GM21723 (cell line): ENCODE data around the gene LHPP.
"Not testable (repeated sequence)": the region's sequence is repeated elsewhere in the genome, so short reads cannot be mapped to it uniquely, and the experiment has no call there.

ENCODE experiments used
- ATAC-seq: cut with Tn5 transposase; IDR thresholded peaks from one replicate; pipeline ENCODE4 v1.9.1; 2021; ENCODE audit warnings: mild to moderate bottlenecking, moderate library complexity; ENCODE audit not compliant: unreplicated experiment

The LHPP gene

DNA sequence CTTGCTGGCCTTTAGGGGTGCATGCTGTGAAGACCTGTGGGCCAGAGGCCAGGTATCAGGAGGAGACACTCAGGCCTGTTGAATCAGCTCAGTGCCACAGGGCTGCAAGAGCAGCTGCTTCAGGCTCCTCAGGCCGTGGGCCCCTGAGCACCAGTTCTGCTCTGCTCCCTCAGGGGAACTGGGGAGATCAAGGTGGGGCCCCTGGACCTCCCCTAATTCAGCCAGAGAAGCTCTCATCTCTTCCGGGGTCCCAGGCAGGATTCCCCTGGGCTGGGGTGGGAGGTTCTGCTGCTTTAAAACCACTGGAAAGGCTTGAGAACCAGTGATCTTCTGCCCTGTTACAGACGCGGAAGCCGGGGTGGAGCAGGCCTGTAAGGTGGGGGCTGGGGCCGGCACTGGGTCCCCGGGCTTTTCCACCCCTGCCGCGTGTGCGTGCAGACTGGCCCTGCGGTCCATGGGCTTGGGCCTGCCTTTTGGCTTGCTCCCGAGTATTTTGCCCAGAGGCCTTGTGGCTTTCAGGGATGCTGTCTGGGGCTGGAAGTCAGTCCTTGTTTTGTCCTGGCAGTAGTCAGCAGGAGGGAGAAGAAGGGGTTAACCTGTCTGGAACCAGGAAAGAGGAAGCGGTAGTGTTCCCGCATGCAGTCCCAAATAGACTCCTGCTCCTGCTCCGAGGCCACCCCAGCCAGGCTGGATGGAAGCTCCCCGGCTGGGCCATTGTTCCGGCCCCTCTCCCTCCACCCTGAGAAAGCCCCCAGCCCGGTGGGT, 74.3 kb downstream of the LHPP start:
- ATAC-seq = no peak

DNA sequence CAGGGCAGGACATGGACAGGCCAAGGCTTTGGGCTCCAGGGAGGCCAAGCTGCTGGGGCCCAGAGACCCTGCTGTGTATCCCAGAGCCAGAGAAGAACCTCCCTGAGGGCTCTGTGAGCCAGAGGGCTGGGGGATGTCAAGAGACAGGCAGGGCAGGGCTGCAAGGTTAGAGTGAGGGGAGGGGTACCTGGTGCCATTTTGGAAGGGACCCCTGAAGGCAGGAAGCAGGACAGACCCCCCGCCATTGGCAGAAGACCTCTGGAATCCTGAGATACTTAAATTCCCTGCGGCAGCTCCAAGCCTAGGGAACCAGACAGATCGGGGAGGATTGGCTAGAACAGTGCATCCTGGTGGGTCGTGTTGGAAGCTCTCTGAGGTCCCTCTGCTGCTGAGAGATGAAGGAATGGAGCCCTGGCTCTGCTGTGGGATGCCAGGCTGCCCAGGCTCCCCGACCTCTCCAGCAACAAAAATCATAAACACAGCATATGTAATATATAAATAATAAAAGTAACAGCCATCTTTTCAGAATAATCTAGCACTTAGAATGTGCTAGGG, 75.0 kb downstream of the LHPP start:
- ATAC-seq = no peak

DNA sequence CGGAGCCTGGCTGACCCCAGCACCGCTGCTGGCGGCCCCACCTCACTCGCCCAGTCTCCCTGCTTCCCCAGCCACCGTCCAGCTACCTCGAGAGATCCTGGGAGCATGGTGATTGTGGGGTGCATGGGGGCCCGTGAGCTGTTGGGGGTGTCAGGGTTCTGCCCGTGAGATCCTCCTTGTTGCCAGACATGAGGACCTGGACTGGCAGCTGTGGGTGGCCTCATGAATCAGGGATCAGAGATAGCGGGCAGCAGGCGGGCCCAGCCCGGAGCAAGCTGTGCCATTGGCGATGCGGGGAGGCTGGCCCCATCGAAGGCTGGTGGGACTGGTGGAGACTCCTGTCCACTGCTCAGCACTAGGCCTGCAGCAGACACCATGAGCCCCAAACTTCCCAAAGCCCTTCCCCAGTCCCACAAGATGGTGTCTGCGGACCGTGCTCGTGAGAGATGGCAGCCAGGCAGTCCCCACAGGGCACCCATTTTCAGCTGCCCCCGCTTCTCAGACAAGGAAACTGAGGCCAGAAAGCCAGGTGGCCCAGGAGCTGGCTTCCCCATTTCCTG, 75.6 kb downstream of the LHPP start:
- ATAC-seq = no peak

- ATAC-seq = no peak
Measured at GRCh38 chr10:124537891-124538290, 76.3 kb downstream of the LHPP start.

- ATAC-seq = no peak
Measured at GRCh38 chr10:124538706-124539105, 77.1 kb downstream of the LHPP start.

GRCh38 chr10:124539935-124540641, 78.5 kb downstream of the LHPP start:
- peak; percentile 70 for ATAC-seq

DNA sequence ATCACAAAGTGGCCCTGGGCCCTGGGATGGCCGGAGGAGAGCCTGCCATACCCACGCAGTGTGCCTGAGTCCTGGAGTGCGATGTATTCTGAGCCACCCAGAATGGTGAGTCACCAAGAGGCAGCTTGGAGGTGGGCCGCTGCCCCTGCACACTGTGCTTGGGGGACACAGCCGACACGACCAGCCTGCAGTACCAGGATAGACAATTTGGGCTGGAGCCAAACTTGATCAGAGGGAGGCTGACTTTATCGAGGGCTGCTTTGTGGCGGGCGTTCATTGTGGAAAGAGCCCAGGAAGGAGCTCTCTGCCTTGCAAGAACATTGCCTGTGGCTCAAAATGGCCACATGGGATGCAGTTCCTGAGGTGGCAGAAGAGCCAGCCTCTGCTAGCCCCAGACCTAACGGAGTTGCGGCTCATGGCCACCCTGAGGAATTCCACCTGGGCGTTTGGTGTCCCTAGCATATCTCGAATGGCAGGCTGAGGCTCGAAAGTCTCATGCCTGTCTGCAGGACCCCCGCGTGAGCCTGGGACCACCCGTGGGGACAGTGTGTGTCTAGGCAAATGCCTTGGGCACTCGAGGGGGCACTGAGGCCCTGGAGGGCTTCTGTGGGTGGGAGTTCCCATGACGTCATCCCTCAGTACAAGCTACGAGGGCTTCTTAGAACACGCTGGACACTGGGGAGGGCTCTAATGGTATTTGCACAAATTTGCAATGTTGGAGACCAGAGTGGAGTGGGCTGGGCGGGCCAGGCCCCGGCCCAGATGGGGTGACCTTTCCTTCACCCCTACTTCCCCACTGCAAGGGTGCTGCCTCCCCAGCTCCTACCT, 79.7 kb downstream of the LHPP start:
- ATAC-seq = no peak

- no peak for ATAC-seq
Measured at GRCh38 chr10:124542336-124542735, 80.7 kb downstream of the LHPP start.

GRCh38 chr10:124543146-124543545, 81.5 kb downstream of the LHPP start:
- no peak for ATAC-seq

- no peak for ATAC-seq
Measured at GRCh38 chr10:124543971-124544370, 82.3 kb downstream of the LHPP start.

GRCh38 chr10:124544711-124545110, 83.1 kb downstream of the LHPP start:
- ATAC-seq = no peak

GRCh38 chr10:124545351-124546054, 83.9 kb downstream of the LHPP start:
- no peak for ATAC-seq

DNA sequence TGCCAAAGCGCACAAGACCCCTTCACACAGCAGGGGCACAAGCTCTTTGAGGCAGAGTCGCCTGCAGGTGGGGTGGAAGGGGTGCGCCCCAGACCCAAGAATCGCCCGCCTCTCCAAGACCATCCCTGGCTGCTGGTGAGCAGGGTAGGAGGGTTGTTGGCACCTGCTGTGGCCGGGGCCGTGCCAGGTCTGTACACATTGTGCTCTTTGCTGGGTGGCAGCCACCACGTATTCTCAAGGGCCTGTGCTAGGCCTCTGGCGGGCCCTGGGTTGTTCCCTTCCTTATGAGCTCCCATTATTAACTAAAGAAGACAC, 84.4 kb downstream of the LHPP start:
- ATAC-seq = no peak

- ATAC-seq = no peak
Measured at GRCh38 chr10:124546957-124547646, 85.5 kb downstream of the LHPP start.

DNA sequence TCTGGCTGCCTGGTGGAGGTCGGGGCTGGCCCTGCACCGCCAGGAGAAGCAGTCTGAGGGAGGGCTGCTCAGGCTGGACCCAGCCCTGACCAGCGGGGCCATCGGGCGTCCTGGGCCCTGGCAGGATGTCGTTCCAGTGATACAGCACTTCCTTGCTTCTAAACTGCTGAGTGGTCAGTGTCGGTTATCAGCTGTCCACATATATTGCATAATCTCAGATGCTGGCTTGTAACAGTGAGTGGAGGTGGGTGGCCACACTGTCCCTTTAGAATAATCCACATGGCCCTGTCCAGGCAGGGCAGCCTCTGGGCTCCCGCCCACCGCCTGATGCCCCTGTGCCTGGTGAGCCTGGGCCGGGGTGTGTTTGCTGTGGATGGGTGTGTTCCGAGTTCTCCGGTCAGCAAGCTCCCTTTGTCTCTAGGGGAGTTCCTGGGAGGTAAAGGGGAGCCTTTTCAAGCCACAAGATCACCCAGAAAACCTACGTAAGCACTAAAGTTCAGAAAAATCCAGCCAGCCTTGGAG, 86.1 kb downstream of the LHPP start:
- no peak for ATAC-seq

DNA sequence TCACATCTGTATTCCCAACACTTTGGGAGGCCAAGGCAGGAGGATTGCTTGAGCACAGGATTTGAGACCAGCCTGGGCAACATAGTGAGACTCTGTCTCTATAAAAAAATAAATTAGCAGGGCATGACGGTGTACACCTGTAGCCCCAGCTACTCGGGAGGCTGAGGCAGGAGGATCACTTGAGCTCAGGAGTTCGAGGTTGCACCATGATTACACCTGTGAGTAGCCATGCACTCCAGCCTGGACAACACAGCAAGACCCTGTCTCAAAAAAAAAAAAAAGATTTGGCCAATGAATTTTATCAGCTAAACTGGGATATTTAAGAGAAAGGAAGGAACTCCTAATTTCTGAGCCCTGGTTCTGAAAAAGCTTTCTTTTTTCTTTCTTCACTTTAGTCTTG, 87.5 kb downstream of the LHPP start:
- ATAC-seq = not testable (repeated sequence)

DNA sequence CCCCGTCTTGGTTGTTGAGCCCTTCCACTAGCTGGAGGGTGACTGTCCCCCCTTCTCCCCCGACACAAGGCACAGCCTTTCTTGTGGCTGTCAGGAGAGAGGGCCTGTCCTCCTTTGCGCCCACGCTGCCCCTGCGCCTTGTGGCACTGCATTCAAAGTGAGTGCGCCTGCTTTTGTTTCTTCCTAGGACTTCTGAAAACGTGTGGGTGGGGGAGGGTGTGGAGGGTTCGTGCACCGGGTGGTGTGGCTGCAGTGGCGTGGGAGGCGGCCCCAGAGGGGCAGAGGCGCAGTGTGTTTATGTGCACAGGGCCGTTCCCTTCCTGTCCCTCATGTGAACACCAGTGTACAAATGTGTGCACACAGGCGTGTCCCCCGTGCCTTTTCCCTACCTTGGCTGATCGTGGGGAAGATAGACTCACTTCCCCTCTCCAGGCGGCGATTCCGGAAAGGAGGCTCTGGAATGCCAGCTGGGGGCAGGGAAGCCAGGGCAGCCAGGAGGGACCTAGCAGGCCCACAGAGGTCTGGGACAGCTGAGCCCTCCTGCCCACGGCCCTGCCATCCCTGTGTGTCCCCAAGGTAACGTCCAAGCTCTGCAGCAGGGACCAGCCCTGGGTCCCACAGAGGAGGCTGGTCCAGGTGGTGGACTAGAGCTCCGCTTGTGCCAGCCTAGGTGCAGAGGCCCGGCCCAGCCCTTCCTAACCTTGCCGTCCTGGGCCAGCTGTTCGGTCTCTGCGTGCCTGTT, 88.8 kb downstream of the LHPP start:
- ATAC-seq = peak; percentile 59

GRCh38 chr10:124551097-124551496, 89.5 kb downstream of the LHPP start:
- no peak for ATAC-seq

DNA sequence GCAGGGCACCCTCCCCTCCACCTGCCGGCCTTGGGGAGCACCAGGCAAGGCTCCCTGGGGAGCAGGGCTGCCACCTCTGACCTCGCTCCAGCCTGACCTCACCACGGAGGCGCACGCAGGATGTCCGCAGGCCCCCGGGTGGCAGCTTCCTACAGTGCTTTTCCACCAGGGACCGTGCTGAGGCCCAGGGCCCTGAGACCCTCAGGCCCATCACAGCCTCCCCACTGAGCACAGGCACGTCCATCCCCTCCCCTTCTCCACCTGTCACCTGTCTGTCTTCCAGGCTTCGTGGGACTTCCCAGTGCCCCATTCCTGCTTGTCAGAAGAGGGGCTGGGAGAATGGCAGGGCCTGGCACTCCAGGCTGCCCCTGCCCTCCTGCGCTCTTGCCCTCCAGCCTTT, 90.1 kb downstream of the LHPP start:
- ATAC-seq = no peak
